ENCODE measurements around the gene SRCAP. TPM values are rescaled to one million over a fixed set of nuclear protein-coding genes. Genes with fewer than 3 reads are reported as not detected.
A peak's percentile ranks its signal among the peaks of the same experiment; 100 is the strongest.

The SRCAP gene
- total and polyA plus RNA-seq, 8 donors = 7.5 to 39.6 (median 27.4) TPM

DNA sequence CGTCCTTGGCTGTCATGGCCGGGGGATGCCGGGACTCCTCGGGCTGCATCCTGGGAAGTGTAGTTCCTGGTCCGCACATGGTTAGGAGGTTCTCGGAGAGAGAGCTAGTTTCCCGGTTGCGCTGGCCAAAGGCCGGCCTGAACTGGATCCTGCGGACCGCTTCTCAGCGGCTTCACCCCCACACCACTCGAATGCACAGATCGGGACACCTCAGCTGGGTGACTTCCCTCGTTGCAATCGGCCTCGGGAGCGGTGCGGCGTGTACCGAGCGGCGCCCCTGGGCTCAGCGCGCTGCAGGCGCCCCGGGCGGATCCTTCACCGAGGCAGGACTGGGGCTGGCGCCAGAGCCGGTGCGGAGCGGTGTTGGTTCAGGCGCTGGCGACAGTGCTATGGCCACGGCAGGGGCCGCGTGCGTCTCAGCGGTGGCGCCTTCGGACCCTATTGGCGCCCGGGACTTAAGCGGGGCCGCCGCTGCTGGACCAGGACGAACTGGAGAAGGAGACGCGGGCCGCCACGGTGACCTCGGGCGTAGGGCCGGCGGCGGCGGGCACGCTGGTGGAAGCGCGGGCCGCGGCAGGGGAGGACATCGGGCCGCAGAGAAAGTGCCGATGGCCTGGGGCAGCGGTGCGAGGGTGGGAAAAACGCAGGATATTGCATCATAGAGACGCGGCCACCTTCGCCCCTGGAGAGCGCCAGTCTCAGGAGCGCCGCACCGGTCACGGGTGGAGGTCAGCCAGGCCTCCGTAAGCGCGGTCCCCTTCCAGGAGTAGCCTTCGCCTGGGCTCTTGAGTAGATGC lies 76.6 kb downstream of the SRCAP start:
- ATAC-seq (peak; percentile 84 to 93 (median 90)), DNase-seq (peak; percentile 72 to 91 (median 84)), FAIRE-seq (no peak)
- H3K4me1 ChIP-seq = peaks cover 0 to 8% (median 5%) of the 10 kb centered on the region in 3 donors
- H3K27me3 ChIP-seq = no peaks in the 10 kb centered on the region
- 0 to 1% methylated on average over 74 to 81 of the region's 81 CpGs for WGBS, 2 donors
- H3K9me3 ChIP-seq = no peaks in the 10 kb centered on the region
- H3K36me3 ChIP-seq = peaks cover 2 to 18% (median 15%) of the 10 kb centered on the region in 3 donors
- peak overlapping the region; percentile 54 to 89 (median 64) for H3K4me3 ChIP-seq
- H3K27ac ChIP-seq = peak overlapping the region; percentile 67 to 89 (median 76)
- TF ChIP-seq, protein P1, sequence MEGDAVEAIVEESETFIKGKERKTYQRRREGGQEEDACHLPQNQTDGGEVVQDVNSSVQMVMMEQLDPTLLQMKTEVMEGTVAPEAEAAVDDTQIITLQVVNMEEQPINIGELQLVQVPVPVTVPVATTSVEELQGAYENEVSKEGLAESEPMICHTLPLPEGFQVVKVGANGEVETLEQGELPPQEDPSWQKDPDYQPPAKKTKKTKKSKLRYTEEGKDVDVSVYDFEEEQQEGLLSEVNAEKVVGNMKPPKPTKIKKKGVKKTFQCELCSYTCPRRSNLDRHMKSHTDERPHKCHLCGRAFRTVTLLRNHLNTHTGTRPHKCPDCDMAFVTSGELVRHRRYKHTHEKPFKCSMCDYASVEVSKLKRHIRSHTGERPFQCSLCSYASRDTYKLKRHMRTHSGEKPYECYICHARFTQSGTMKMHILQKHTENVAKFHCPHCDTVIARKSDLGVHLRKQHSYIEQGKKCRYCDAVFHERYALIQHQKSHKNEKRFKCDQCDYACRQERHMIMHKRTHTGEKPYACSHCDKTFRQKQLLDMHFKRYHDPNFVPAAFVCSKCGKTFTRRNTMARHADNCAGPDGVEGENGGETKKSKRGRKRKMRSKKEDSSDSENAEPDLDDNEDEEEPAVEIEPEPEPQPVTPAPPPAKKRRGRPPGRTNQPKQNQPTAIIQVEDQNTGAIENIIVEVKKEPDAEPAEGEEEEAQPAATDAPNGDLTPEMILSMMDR (IDR thresholded peaks at IDR 0.05) = no peak
- intact Hi-C loops (cut with DNase I) = no loop called here

DNA sequence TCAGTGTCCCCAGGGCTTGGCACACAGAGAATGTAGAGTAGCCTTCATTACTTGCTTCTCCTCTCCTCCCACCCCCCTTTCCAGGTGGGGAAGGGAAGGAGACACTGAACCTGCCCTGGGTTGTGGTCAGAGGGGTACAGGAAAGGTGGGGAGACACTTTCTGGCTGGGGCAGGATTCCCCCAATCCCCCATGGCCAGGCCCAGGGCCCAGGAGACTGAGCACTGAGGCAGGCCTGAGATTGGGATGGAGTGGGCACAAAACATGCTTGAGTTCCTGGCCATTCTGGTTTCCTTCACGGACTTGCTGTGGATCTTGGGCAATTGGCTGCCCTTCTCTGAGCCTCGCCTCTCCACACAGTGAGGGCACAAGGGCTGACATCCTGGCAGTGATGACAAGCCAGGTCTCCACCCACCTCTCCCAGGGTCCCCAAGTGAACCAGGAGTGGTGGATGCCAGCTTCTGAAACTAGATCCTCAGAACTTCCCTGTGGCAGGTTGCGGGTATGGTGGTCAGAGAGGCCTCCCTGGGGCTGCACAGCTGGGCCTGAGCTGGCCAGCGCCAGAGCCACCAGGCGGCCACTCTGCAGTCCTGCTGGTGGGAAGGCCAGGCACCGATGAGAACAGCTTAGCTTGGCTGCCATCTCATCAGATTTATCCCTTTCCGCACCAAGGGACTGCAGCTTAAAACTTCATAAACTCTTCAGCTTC lies 78.8 kb downstream of the SRCAP start:
- intact Hi-C loops (cut with DNase I) = no loop called here
- Histone ChIP-seq H3K27me3 (no peaks in the 10 kb centered on the region), H3K4me3 (no peak overlapping the region), H3K4me1 (peaks cover 0 to 8% (median 5%) of the 10 kb centered on the region in 3 donors), H3K36me3 (peaks cover 0 to 11% (median 6%) of the 10 kb centered on the region in 3 donors), H3K27ac (no peak overlapping the region), H3K9me3 (no peaks in the 10 kb centered on the region)
- ATAC-seq (no peak), DNase-seq (peak in 1 of 6 donors; percentile 16), FAIRE-seq (no peak)
- WGBS, 2 donors = 86 to 88% methylated on average over 7 of the region's 7 CpGs
- TF ChIP-seq, protein P1 (IDR thresholded peaks at IDR 0.05) = no peak

DNA sequence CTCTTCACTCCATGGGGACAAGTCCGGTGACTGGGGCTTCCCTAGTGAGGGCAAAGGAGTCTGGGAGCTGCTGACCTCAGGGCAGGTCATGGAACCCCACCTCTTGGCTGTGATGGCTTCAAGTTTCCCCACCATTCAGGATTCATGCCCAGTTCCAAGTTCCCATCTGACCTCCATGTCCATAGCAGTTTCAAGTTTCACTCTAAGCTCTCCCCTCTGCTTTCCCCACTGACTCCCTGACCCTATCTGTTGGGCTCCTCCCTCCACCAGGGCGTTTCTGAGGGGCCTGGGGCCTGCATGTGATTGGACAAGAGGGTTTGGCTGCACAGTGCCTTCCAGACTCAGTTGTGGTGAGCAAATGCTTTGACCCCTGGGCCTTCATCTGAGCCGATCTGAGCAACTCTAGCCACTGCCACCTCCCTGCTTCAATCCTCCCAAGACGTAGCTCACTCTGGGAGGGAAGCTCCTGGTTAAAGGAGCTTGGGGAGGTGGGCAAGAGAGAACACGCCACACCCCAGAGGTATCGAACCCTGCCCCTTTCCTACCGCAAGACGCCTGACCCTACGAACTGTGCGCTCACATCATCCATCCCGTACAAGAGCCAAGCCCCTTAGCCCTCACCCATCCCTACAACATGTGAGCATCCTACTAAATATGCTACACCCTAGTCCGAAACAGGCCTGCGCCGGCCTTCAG lies 79.7 kb downstream of the SRCAP start:
- Histone ChIP-seq H3K36me3 (peaks cover 0 to 14% (median 6%) of the 10 kb centered on the region in 3 donors), H3K4me1 (peaks cover 0 to 8% (median 5%) of the 10 kb centered on the region in 3 donors), H3K4me3 (no peak overlapping the region), H3K27me3 (no peaks in the 10 kb centered on the region), H3K9me3 (no peaks in the 10 kb centered on the region), H3K27ac (no peak overlapping the region)
- peak in 1 of 6 donors; percentile 15 for DNase-seq
- no peak for ATAC-seq
- WGBS, 2 donors = 89% methylated on average over 14 of the region's 14 CpGs
- intact Hi-C loops (cut with DNase I) = no loop called here
- TF ChIP-seq, protein P1 (IDR thresholded peaks at IDR 0.05) = no peak
- no peak for FAIRE-seq

DNA sequence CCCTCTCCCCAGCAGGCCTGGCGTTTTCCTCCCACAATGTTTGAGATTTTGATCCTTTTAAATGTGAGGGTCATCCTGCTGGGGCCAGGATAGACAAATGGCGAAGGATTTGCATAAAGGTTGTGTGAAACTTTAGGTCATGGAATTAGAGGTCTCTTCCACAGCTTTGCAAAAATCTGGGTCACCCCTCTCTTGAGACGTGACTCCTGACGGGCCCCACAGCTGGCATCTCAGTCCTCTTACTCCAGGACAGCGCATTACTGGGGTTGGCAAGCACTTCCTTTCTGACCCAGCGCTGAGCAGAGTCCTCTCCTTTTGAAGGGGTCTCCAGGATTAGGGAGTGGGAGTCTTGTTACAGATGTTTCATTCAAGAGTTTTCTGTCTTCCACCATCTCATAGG lies 80.6 kb downstream of the SRCAP start:
- TF ChIP-seq, protein P1 (IDR thresholded peaks at IDR 0.05) = no peak
- H3K27me3 ChIP-seq = no peaks in the 10 kb centered on the region
- no peak overlapping the region for H3K27ac ChIP-seq
- peaks cover 0 to 8% (median 5%) of the 10 kb centered on the region in 3 donors for H3K4me1 ChIP-seq
- intact Hi-C loops (cut with DNase I) = no loop called here
- DNase-seq (no peak), FAIRE-seq (no peak), ATAC-seq (no peak)
- no peaks in the 10 kb centered on the region for H3K9me3 ChIP-seq
- WGBS, 2 donors = 89 to 93% methylated on average over 6 of the region's 6 CpGs
- H3K36me3 ChIP-seq = peaks cover 0 to 14% (median 6%) of the 10 kb centered on the region in 3 donors
- H3K4me3 ChIP-seq = no peak overlapping the region

Measured in pancreas (tissue), 10 donors.